IPS-15b (cell line): ENCODE data around the gene PGAP1.
A peak's percentile ranks its signal among the peaks of the same experiment; 100 is the strongest.

Source experiments
- H3K27me3 ChIP-seq: one replicate; pipeline ENCODE4 v1.6.1; 2013; ENCODE audit warnings: low read length; ENCODE audit not compliant: control insufficient read depth, insufficient read depth
- H3K36me3 ChIP-seq: one replicate; pipeline ENCODE4 v1.6.1; 2013; ENCODE audit warnings: low read length; ENCODE audit not compliant: control insufficient read depth, insufficient read depth
- H3K4me1 ChIP-seq: one replicate; pipeline ENCODE4 v1.6.1; 2013; ENCODE audit warnings: mild to moderate bottlenecking, low read length; ENCODE audit not compliant: control insufficient read depth, insufficient read depth
- H3K4me3 ChIP-seq: one replicate; pipeline ENCODE4 v1.5.1; 2013; ENCODE audit warnings: low read depth, low read length
- H3K9ac ChIP-seq: one replicate; pipeline ENCODE4 v1.6.1; 2013; ENCODE audit warnings: low read depth, mild to moderate bottlenecking, low read length
- H3K9me3 ChIP-seq: one replicate; pipeline ENCODE4 v1.6.1; 2013; ENCODE audit warnings: mild to moderate bottlenecking, low read length; ENCODE audit not compliant: control insufficient read depth, insufficient read depth

PGAP1 gene

GRCh38 chr2:196926562-196927375, at the start of gene PGAP1:
PGAP1 (minus strand) TSS chr2:196926707; CDS start chr2:196926616, 91 bp downstream.
- Histone ChIP-seq H3K4me1 (peaks cover 6% of the 10 kb centered on the region), H3K36me3 (peaks cover 2% of the 10 kb centered on the region), H3K4me3 (peak within 1 kb of the TSS; percentile 77), H3K9ac (peak within 1 kb of the TSS; percentile 74), H3K27me3 (peaks cover 8% of the 10 kb centered on the region), H3K9me3 (no peaks in the 10 kb centered on the region)

GRCh38 chr2:196974970-196975369, 48.5 kb upstream of the PGAP1 start:
- H3K9me3 ChIP-seq, result no peaks in the 10 kb centered on the region
- no peaks in the 10 kb centered on the region for H3K36me3 ChIP-seq
- H3K9ac ChIP-seq, result no peak overlapping the region
- H3K4me3 ChIP-seq, result no peak overlapping the region
- peaks cover 4% of the 10 kb centered on the region for H3K4me1 ChIP-seq
- H3K27me3 ChIP-seq, result no peaks in the 10 kb centered on the region

- peaks cover 6% of the 10 kb centered on the region for H3K4me1 ChIP-seq
- H3K4me3 ChIP-seq, result no peak overlapping the region
- H3K27me3 ChIP-seq, result no peaks in the 10 kb centered on the region
- no peak overlapping the region for H3K9ac ChIP-seq
- no peaks in the 10 kb centered on the region for H3K36me3 ChIP-seq
- no peaks in the 10 kb centered on the region for H3K9me3 ChIP-seq
Measured at GRCh38 chr2:196971574-196972279, 45.2 kb upstream of the PGAP1 start.

- H3K4me1 ChIP-seq, result peaks cover 11% of the 10 kb centered on the region
- no peaks in the 10 kb centered on the region for H3K27me3 ChIP-seq
- H3K36me3 ChIP-seq, result no peaks in the 10 kb centered on the region
- no peaks in the 10 kb centered on the region for H3K9me3 ChIP-seq
- no peak overlapping the region for H3K9ac ChIP-seq
- H3K4me3 ChIP-seq, result no peak overlapping the region
Measured at GRCh38 chr2:196970099-196970498, 43.6 kb upstream of the PGAP1 start.

GRCh38 chr2:196968516-196968915, 42.0 kb upstream of the PGAP1 start:
- Histone ChIP-seq H3K27me3 (no peaks in the 10 kb centered on the region), H3K4me3 (no peak overlapping the region), H3K9me3 (no peaks in the 10 kb centered on the region), H3K4me1 (peaks cover 11% of the 10 kb centered on the region), H3K36me3 (no peaks in the 10 kb centered on the region), H3K9ac (no peak overlapping the region)

- H3K27me3 ChIP-seq, result no peaks in the 10 kb centered on the region
- no peak overlapping the region for H3K4me3 ChIP-seq
- H3K9me3 ChIP-seq, result no peaks in the 10 kb centered on the region
- no peaks in the 10 kb centered on the region for H3K36me3 ChIP-seq
- H3K9ac ChIP-seq, result no peak overlapping the region
- peaks cover 11% of the 10 kb centered on the region for H3K4me1 ChIP-seq
Measured at GRCh38 chr2:196967775-196968174, 41.3 kb upstream of the PGAP1 start.

GRCh38 chr2:196967116-196967515, 40.6 kb upstream of the PGAP1 start:
- Histone ChIP-seq H3K9ac (no peak overlapping the region), H3K9me3 (no peaks in the 10 kb centered on the region), H3K36me3 (no peaks in the 10 kb centered on the region), H3K4me1 (peaks cover 11% of the 10 kb centered on the region), H3K4me3 (no peak overlapping the region), H3K27me3 (no peaks in the 10 kb centered on the region)

- Histone ChIP-seq H3K27me3 (no peaks in the 10 kb centered on the region), H3K9me3 (no peaks in the 10 kb centered on the region), H3K9ac (no peak overlapping the region), H3K4me3 (no peak overlapping the region), H3K4me1 (peaks cover 7% of the 10 kb centered on the region), H3K36me3 (no peaks in the 10 kb centered on the region)
Measured at GRCh38 chr2:196966061-196966460, 39.6 kb upstream of the PGAP1 start.

GRCh38 chr2:196965651-196966050, 39.1 kb upstream of the PGAP1 start:
- Histone ChIP-seq H3K27me3 (no peaks in the 10 kb centered on the region), H3K9ac (no peak overlapping the region), H3K4me1 (peaks cover 7% of the 10 kb centered on the region), H3K4me3 (no peak overlapping the region), H3K9me3 (no peaks in the 10 kb centered on the region), H3K36me3 (no peaks in the 10 kb centered on the region)

GRCh38 chr2:196963961-196964360, 37.5 kb upstream of the PGAP1 start:
- Histone ChIP-seq H3K4me1 (peaks cover 7% of the 10 kb centered on the region), H3K9ac (no peak overlapping the region), H3K36me3 (no peaks in the 10 kb centered on the region), H3K27me3 (no peaks in the 10 kb centered on the region), H3K4me3 (no peak overlapping the region), H3K9me3 (no peaks in the 10 kb centered on the region)

- Histone ChIP-seq H3K27me3 (no peaks in the 10 kb centered on the region), H3K4me3 (no peak overlapping the region), H3K9ac (no peak overlapping the region), H3K36me3 (no peaks in the 10 kb centered on the region), H3K9me3 (no peaks in the 10 kb centered on the region), H3K4me1 (peaks cover 8% of the 10 kb centered on the region)
Measured at GRCh38 chr2:196963043-196963442, 36.5 kb upstream of the PGAP1 start.

- Histone ChIP-seq H3K9me3 (no peaks in the 10 kb centered on the region), H3K9ac (no peak overlapping the region), H3K36me3 (no peaks in the 10 kb centered on the region), H3K4me3 (no peak overlapping the region), H3K4me1 (peaks cover 9% of the 10 kb centered on the region), H3K27me3 (no peaks in the 10 kb centered on the region)
Measured at GRCh38 chr2:196962325-196962724, 35.8 kb upstream of the PGAP1 start.
